Left lung (tissue), 10 donors: ENCODE measurements around the gene PCDHB12. TPM values are rescaled to one million over a fixed set of nuclear protein-coding genes. Genes with fewer than 3 reads are reported as not detected.
"Not testable (repeated sequence)": the region's sequence is repeated elsewhere in the genome, so short reads cannot be mapped to it uniquely, and the experiment has no call there.

Experiments
- ATAC-seq: fragments of 200-7000 bp; cut with Tn5 transposase; one replicate; pipeline ENCODE4 v1.9.1; 2020; ENCODE audit warnings: moderate library complexity
- DNase-seq, 4 donors: peaks; one replicate each; pipeline ENCODE4 v3.0.0-alpha.2; 2013 to 2020
- H3K27ac ChIP-seq, 2 donors: fragments of 200-600 bp; sonication (generic) in 1 of 2; one replicate each; pipeline versions ENCODE4 v1.5.0 to v1.8.0; 2020 to 2021
- H3K27me3 ChIP-seq, 2 donors: fragments of 200-600 bp; sonication (generic) in 1 of 2; one replicate each; pipeline versions ENCODE4 v1.5.0 to v1.8.0; 2020 to 2021
- H3K36me3 ChIP-seq, 2 donors: fragments of 200-600 bp; sonication (generic) in 1 of 2; one replicate each; pipeline versions ENCODE4 v1.5.0 to v1.8.0; 2020 to 2021
- H3K4me1 ChIP-seq, 2 donors: fragments of 200-600 bp; one replicate each; pipeline ENCODE4 v1.8.0; 2021
- H3K4me3 ChIP-seq, 2 donors: fragments of 200-600 bp; sonication (generic) in 1 of 2; one replicate each; pipeline versions ENCODE4 v1.5.0 to v1.8.0; 2020 to 2021; ENCODE audit warnings: mild to moderate bottlenecking in 1 of 2
- H3K9me3 ChIP-seq, 2 donors: fragments of 200-600 bp; sonication (generic) in 1 of 2; one replicate each; pipeline versions ENCODE4 v1.5.0 to v1.8.0; 2020 to 2021
- intact Hi-C, 2 donors: fragments of 100-400 bp; cut with DNase I; formaldehyde crosslinking; loops; one replicate each; pipeline versions ENCODE4 v1.11.2 to v1.14.2; 2022
- polyA plus RNA-seq, 6 donors: library from polyadenylated mRNA; unstranded; fragments of 120-200 nt; gene quantifications; one replicate each; pipeline ENCODE4 v1.2.1, GENCODE V29; 2013; ENCODE audit not compliant: insufficient read length in 6 of 6
- total RNA-seq, 2 donors: library from RNA; stranded (reverse); fragmentation: NEBNext Ultra II Directional; extraction: Animal tissue kit (Norgen Biotek cat#: 25700); gene quantifications; one replicate each; pipeline ENCODE4 v1.2.1, GENCODE V29; 2021
- TF ChIP-seq, protein P1 (sequence below), 2 donors: fragments of 200-600 bp; sonication (generic) in 1 of 2; IDR thresholded peaks; one replicate each; pipeline versions ENCODE4 v1.5.0 to v1.8.0; 2021; ENCODE audit warnings: antibody characterized with exemption in 2 of 2
- donor health status: DM: no; HTN: yes; CAD: no.
- donor health status: DM: no; HTN: no; CAD: no.

PCDHB12 gene
- total and polyA plus RNA-seq, 8 donors = 2.3 to 7.6 (median 5.8) TPM

DNA sequence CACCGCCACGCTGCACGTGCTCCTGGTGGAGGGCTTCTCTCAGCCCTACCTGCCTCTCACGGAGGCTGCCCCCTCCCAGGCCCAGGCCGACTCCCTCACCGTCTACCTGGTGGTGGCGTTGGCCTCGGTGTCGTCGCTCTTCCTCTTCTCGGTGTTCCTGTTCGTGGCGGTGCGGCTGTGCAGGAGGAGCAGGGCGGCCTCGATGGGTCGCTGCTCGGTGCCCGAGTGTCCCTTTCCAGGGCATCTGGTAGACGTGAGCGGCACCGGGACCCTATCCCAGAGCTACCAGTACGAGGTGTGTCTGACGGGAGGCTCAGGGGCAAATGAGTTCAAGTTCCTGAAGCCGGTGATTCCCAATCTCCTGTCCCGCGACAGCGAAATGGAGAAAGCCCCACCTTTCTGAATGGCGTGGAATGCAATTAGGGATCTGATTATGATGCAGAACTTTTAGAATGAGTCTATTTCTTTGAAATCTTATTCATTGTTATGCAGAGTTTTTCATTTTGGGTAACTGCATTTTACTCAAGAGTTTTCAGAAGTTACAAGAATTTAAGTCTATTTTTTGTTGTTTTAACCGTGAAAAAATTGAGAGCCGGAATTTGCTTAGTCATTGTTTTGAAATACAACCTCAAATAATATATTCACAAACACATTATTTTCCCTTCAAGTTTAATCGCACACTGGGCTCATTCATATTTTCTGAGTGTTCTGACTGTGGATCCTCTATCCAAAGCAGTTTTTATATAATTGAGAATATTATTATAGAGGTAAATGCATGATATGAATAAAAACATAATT lies 28.2 kb downstream of the PCDHB12 start:
- intact Hi-C loops = no loop called here
- H3K27ac ChIP-seq = no peak overlapping the region
- ATAC-seq = no peak
- no peak overlapping the region for H3K4me3 ChIP-seq
- H3K4me1 ChIP-seq = no peaks in the 10 kb centered on the region
- H3K9me3 ChIP-seq = peaks cover 0 to 97% of the 10 kb centered on the region in 2 donors
- no peaks in the 10 kb centered on the region for H3K36me3 ChIP-seq
- DNase-seq = no peak
- TF ChIP-seq, protein P1, sequence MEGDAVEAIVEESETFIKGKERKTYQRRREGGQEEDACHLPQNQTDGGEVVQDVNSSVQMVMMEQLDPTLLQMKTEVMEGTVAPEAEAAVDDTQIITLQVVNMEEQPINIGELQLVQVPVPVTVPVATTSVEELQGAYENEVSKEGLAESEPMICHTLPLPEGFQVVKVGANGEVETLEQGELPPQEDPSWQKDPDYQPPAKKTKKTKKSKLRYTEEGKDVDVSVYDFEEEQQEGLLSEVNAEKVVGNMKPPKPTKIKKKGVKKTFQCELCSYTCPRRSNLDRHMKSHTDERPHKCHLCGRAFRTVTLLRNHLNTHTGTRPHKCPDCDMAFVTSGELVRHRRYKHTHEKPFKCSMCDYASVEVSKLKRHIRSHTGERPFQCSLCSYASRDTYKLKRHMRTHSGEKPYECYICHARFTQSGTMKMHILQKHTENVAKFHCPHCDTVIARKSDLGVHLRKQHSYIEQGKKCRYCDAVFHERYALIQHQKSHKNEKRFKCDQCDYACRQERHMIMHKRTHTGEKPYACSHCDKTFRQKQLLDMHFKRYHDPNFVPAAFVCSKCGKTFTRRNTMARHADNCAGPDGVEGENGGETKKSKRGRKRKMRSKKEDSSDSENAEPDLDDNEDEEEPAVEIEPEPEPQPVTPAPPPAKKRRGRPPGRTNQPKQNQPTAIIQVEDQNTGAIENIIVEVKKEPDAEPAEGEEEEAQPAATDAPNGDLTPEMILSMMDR (IDR thresholded peaks at IDR 0.05) = no peak
- peaks cover 0 to 35% of the 10 kb centered on the region in 2 donors for H3K27me3 ChIP-seq

DNA sequence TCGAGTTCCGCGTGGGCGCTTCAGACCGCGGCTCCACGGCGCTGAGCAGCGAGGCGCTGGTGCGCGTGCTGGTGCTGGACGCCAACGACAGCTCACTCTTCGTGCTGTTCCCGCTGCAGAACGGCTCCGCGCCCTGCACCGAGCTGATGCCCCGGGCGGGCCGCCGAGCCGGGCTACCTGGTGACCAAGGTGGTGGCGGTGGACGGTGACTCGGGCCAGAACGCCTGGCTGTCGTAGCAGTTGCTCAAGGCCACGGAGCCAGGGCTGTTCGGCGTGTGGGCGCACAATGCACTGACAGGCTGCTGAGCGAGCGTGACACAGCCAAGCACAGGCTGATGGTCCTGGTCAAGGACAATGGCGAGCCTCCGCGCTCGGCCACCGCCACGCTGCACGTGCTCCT lies 33.0 kb downstream of the PCDHB12 start:
- intact Hi-C loops = no loop called here
- peaks cover 0 to 97% of the 10 kb centered on the region in 2 donors for H3K9me3 ChIP-seq
- no peak for ATAC-seq
- TF ChIP-seq, protein P1 (IDR thresholded peaks at IDR 0.05) = no peak
- no peaks in the 10 kb centered on the region for H3K4me1 ChIP-seq
- peak in 1 of 4 donors; percentile 72 for DNase-seq
- H3K27ac ChIP-seq = no peak overlapping the region
- H3K27me3 ChIP-seq = peaks cover 0 to 15% of the 10 kb centered on the region in 2 donors
- H3K36me3 ChIP-seq = no peaks in the 10 kb centered on the region
- no peak overlapping the region for H3K4me3 ChIP-seq

GRCh38 chr5:141245250-141245717 lies 36.8 kb downstream of the PCDHB12 start, which contains the start of gene PCDHB15:
PCDHB15 (plus strand) TSS chr5:141245395; CDS start chr5:141245579, 184 bp downstream.
- H3K4me3 ChIP-seq = no peak within 1 kb of the TSS
- peak in 1 of 4 donors; percentile 23 for DNase-seq
- H3K27ac ChIP-seq = no peak within 1 kb of the TSS
- intact Hi-C loops = no loop called here
- H3K9me3 ChIP-seq = peaks cover 0 to 99% of the 10 kb centered on the region in 2 donors
- ATAC-seq = no peak
- TF ChIP-seq, protein P1 (IDR thresholded peaks at IDR 0.05) = no peak
- H3K4me1 ChIP-seq = no peaks in the 10 kb centered on the region
- H3K36me3 ChIP-seq = no peaks in the 10 kb centered on the region
- H3K27me3 ChIP-seq = peaks cover 0 to 10% of the 10 kb centered on the region in 2 donors

DNA sequence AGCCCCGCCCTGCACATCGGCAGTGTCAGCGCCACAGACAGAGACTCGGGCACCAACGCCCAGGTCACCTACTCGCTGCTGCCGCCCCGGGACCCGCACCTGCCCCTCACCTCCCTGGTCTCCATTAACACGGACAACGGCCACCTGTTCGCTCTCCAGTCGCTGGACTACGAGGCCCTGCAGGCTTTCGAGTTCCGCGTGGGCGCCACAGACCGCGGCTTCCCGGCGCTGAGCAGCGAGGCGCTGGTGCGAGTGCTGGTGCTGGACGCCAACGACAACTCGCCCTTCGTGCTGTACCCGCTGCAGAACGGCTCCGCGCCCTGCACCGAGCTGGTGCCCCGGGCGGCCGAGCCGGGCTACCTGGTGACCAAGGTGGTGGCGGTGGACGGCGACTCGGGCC lies 38.5 kb downstream of the PCDHB12 start:
- H3K27me3 ChIP-seq, H3K27ac ChIP-seq, ATAC-seq, H3K4me3 ChIP-seq, DNase-seq, intact Hi-C loops, H3K4me1 ChIP-seq, H3K36me3 ChIP-seq: not testable (repeated sequence)
- H3K9me3 ChIP-seq = peaks cover 0 to 99% of the 10 kb centered on the region in 2 donors

DNA sequence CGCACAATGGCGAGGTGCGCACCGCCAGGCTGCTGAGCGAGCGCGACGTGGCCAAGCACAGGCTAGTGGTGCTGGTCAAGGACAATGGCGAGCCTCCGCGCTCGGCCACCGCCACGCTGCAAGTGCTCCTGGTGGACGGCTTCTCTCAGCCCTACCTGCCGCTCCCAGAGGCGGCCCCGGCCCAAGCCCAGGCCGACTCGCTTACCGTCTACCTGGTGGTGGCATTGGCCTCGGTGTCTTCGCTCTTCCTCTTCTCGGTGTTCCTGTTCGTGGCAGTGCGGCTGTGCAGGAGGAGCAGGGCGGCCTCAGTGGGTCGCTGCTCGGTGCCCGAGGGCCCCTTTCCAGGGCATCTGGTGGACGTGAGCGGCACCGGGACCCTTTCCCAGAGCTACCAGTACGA lies 38.9 kb downstream of the PCDHB12 start:
- H3K4me3 ChIP-seq, ATAC-seq, intact Hi-C loops, H3K36me3 ChIP-seq, H3K4me1 ChIP-seq, DNase-seq, H3K27ac ChIP-seq, H3K27me3 ChIP-seq: not testable (repeated sequence)
- peaks cover 0 to 99% of the 10 kb centered on the region in 2 donors for H3K9me3 ChIP-seq

- peaks cover 0 to 99% of the 10 kb centered on the region in 2 donors for H3K9me3 ChIP-seq
- intact Hi-C loops = no loop called here
- ATAC-seq = no peak
These were observed 42.1 kb downstream of the PCDHB12 start for GRCh38 chr5:141250576-141250975.

More at GRCh38 chr5:141250576-141250975, 42.1 kb downstream of the PCDHB12 start:
- no peaks in the 10 kb centered on the region for H3K27me3 ChIP-seq
- no peaks in the 10 kb centered on the region for H3K36me3 ChIP-seq
- H3K4me3 ChIP-seq = no peak overlapping the region
- no peak for DNase-seq
- H3K4me1 ChIP-seq = no peaks in the 10 kb centered on the region
- H3K27ac ChIP-seq = no peak overlapping the region
- TF ChIP-seq, protein P1 (IDR thresholded peaks at IDR 0.05) = no peak
